SK-N-DZ (cell line): Measurements from ENCODE around the gene UQCC2.

Source experiments
- DNase-seq: peaks from one replicate; pipeline ENCODE4 v3.0.0-alpha.2; 2015; ENCODE audit warnings: low spot score
- small RNA-seq, 2 experiments: library from RNA; depleted of rRNA; stranded (forward); fragments of <200 nt; gene quantifications; one replicate each; pipeline ENCODE3, GENCODE V24; 2014

Gene UQCC2

DNA sequence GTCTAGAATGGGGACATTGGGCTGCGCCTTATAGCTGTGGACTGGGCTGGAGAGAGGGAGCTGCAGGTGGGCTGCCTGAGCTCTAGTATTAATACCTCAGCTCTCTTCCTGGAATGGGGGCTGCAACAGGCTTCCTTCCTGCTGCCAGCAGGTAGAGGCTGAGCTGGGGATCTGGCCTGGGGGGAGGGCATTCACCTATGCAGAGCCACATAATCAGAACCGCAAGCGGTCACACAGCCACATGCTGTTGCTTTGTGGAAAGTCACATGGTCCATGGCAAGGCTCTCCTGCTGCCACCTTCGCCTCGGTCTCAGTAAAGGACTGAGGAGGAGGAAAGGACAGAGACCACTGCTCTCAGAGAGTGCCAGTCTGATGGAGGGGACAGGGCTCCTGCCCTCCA is 54.7 kb downstream of the UQCC2 start:
- DNase-seq = no peak

DNA sequence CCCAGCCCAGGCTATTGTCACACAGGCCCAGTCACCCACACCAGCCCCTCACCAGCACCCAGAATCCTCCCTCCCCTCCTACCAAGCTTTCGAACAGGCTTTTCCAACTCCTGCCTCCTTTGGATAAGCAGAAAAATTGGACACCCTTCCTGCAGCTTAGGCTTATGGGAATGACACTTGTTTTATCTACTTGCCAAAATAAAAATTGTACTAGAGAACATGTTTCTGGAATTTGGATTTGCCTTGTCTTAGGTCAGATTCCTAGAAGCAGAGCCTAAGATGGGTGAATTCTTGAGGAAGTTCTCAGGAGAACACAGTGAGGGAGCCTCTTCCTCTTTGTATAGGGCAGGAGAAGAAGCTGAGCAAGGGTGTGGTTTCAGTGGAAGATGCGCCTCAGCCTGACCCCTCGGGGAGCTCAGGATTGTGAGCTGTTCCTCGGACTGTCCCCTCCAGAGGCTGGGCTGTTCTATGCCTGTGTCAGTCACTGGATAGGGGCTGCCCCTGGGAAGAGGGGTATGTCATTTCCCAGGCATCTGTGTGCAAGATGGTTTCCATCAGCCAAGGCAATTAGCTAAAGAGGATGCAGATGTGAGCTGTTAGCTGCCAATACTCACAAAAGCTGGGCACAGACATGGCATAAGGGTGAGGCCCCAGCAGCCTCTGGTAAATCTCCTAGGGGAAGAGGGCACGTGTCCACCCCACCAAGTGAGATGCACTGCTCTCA is 56.5 kb downstream of the UQCC2 start:
- DNase-seq = no peak

DNA sequence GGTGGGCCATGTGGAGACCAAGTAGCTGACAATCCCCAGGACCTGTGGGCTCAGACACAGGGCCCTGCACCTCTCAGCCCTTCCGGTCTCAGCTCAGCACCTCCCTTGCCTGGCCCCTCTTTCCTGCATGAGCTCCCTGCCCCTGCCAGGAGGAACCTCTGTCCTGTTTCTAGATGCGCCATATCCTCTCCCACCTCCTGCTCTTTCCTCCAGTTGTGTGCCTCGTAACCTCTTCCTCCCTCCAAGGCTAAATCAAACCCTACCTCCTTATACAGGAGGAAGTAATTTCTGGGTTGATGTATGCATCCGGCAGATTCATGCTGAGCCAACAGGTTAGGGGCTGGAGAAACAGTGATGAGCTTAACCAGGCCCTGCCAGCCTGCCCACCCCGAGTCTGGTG is 59.5 kb downstream of the UQCC2 start:
- no peak for DNase-seq

DNA sequence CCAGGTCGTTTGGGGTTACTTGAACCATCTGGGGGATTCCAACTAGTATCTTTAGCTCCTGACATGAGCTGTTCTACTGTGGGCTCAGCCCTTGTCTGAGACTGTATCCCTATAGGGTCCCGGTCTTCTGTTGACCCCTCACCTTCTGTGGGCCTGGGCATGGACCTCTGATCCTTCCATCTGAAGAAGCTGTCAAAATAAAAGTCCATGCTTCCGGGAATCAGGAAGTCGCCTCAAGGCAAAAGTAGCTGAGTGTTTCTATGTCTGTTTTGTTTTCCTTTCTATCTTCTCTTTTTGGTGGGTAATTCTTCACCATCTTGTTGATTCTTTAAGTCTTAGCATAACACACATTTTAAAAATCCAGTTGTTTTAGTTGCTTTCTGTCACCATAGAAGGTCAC is 60.1 kb downstream of the UQCC2 start:
- no peak for DNase-seq

Small RNA genes within 50 kb of the gene (small RNA-seq; reads per million reads assigned to genes)
- 0 reads per million in 2 experiments for gene MIR3934
